GM13977 (cell line): ENCODE data around the gene EEF1A2.
"Not testable (repeated sequence)": the region's sequence is repeated elsewhere in the genome, so short reads cannot be mapped to it uniquely, and the experiment has no call there.

Source experiments
- DNase-seq: peaks from one replicate; pipeline ENCODE4 v3.0.0; 2012; ENCODE audit warnings: low spot score
- CTCF ChIP-seq: IDR thresholded peaks from 2 replicates; pipeline ENCODE4 v1.5.1; 2012; ENCODE audit warnings: mild to moderate bottlenecking, control low read depth; ENCODE audit not compliant: insufficient read depth; ENCODE audit errors: extremely low read depth, missing control alignments
- in situ Hi-C: fragments of 300-500 bp; cut with MboI; formaldehyde crosslinking; loops from one replicate; pipeline ENCODE4 v1.12.0; 2022; ENCODE audit warnings: low sequenced_read_pairs, low pct_unique_long_range_greater_than_20kb, mixed read lengths, inconsistent platforms; ENCODE audit not compliant: unreplicated experiment

Gene EEF1A2

GRCh38 chr20:63486300-63486855 lies 12.5 kb downstream of the EEF1A2 start:
- no peak for DNase-seq
- TF ChIP-seq CTCF = no peak
- in situ Hi-C loops = no loop called here

- no peak for TF ChIP-seq CTCF
Measured at GRCh38 chr20:63484651-63485403, 14.1 kb downstream of the EEF1A2 start.

GRCh38 chr20:63484236-63484635 lies 14.6 kb downstream of the EEF1A2 start:
- no peak for TF ChIP-seq CTCF
- in situ Hi-C loops = no loop called here
- no peak for DNase-seq

More at GRCh38 chr20:63484651-63485403, 14.1 kb downstream of the EEF1A2 start:
- DNase-seq = no peak
- in situ Hi-C loops = no loop called here

- DNase-seq = no peak
- TF ChIP-seq CTCF = no peak
- in situ Hi-C loops = no loop called here
Measured at GRCh38 chr20:63483834-63484233, 15.0 kb downstream of the EEF1A2 start.

- TF ChIP-seq CTCF = no peak
- in situ Hi-C loops = no loop called here
- no peak for DNase-seq
Measured at GRCh38 chr20:63482021-63482587, 16.8 kb downstream of the EEF1A2 start.

GRCh38 chr20:63481503-63481902 lies 17.4 kb downstream of the EEF1A2 start:
- DNase-seq = no peak
- no peak for TF ChIP-seq CTCF
- in situ Hi-C loops = no loop called here

- DNase-seq, in situ Hi-C loops: not testable (repeated sequence)
Measured at GRCh38 chr20:63479695-63480419, 19.0 kb downstream of the EEF1A2 start.
